SK-N-SH (cell line): ENCODE results near the gene SAYSD1.

Experiments used
- MXI1 ChIP-seq: IDR thresholded peaks from 2 replicates; pipeline ENCODE4 v1.6.1; 2012; ENCODE audit warnings: mild to moderate bottlenecking, low read depth, low read length, improper control_type of control experiment
- TCF12 ChIP-seq: IDR thresholded peaks from 2 replicates; pipeline ENCODE4 v1.4.0; 2012

GRCh38 chr6:39054577-39055142 is 60.3 kb downstream of the SAYSD1 start:
- no peak for TF ChIP-seq MXI1
- no peak for TF ChIP-seq TCF12
